Stimulated activated CD8-positive, alpha-beta memory T cell treated with anti-CD3 and anti-CD28 coated beads, Interleukin-7, amount 100 ng/mL, for 1 hour (primary cell): Measurements from ENCODE around the gene RASSF10.
"Not testable (repeated sequence)": the region's sequence is repeated elsewhere in the genome, so short reads cannot be mapped to it uniquely, and the experiment has no call there.

Source experiments
- DNase-seq, 2 donors: peaks; one replicate each; pipeline ENCODE4 v3.0.0-alpha.2; 2020; ENCODE audit warnings: low read depth in 2 of 2

RASSF10 gene

DNA sequence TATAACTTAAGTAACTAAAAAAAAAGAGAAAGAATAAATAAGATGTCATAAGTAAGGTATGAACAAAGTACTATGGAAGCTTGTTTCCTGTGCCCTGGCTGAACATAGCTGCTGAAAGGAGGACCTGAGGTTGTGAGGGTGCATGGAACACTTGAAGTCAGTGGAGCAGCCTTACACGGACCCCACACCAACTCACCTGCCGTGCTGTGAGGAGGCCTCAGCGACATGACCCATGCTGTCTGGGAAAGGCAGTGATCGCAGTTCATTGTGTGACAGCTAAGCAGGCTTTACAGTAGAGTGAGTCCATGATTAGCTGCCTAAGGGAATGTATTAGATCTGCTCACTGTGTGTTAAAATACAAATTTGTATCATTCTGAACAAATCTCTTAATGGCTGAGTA is 17.6 kb downstream of the RASSF10 start:
- DNase-seq = no peak

DNA sequence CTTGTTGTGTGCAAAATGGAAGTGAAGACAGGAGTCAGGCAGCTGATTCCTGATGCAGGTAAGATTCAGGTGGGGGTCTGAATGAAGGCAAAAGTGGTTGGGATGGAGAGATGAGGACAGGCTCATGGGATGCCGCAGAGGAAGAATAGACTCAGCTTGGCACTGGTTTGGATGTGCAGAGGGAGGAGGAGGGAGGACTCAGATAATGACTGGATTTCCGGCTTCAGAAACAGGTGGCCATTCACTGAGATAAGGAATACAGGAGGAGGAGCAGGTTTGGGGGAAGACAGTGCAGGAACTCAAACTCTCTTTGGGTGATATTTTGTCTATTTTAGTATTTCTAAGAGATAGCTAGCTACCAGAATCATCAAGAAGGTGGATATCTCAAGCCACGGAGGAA is 19.2 kb downstream of the RASSF10 start:
- no peak for DNase-seq

GRCh38 chr11:13029872-13030271 is 20.8 kb downstream of the RASSF10 start:
- DNase-seq = no peak

DNA sequence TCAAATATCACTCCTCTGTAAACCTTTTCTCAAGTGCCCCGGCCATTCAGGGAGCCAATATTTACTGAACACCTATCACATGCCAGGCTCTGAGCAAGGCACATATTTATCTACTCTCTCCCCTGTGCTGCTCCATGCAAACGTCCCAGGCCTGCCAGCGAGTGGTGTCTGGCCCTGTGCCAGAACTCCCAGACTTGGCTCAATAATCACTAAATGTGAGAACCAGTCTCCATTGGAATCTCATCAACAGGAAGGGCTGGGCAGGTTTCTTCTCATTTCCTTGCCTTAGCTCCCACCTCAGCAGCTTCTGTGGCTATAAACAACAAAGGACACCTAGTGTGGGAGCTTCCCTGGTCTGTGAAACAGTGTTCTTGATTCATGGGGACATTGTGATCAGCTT is 21.7 kb downstream of the RASSF10 start:
- no peak for DNase-seq

DNA sequence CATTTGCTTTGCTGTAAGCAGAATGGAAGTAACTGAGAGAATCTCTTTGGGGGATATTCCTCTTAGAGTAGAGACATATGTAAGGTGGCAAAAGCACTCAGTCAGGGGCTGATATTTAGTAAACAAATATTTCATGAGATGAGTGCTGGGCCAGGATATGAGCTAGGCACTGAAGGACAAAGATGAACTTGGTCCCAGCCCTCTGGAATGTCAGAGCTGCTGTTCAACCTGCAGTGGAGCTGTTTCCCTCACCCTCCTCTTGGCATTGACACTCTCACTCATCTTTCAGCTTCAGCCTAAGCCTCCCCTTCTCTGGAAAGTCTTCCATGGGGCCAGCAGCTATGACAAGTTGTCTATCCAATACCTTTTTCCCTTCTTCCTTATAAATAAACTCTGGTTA is 22.2 kb downstream of the RASSF10 start:
- no peak for DNase-seq

DNA sequence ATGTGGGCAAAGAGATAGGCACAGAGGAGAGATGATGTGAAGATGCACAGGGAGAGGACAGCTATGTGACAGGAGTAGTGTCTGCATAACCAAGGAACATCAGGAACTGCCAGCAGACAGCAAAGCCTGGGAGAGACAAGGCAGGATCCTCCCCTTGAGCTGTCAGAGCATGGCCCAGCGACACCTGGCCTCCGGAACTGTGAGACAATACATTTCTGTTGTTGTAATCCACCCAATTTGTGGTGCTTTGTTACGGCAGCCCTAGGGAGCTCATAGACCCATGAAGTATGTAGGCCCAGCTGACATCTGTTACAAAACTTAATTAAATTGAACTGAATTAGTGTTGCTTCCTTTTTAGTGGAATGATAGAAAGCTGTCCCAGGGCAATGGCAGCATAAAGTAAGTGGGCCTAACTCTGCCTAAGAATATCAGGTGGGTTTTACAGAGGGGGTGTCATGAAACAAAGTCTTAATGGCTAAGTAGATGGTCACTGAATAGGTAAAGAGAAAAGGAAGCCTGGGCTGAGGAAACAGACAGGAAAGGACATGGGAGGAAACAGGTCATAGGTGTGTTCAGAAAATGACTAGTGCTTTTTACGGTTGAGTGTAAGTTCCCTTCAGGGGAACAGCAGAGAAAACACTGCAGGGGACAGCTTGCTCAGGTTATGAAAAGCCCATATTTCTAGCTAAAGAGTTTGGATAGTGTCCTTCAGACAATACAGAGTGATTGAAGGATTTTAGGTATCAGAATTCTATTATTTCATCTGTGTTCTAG is 24.8 kb downstream of the RASSF10 start:
- no peak for DNase-seq

- no peak for DNase-seq
Observed at GRCh38 chr11:13035711-13036110, 26.6 kb downstream of the RASSF10 start.

DNA sequence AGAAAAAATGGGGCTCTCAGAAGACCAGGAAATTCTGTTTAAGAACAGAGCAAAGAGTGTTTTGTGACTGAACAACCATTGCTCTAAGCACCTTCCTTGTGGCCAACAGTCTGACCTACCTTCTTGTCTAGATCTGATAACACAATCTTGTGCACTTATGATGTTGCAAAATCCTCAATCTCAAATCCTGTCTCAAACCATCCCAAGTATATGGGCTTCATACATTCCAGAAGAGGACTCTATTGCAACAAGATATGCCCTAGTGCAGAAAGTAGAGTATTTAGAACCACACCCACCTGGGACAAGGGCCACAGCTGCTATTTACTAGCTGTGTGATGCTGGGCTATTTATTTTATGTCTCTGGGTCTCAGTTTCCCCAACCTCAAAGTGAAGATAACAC is 27.1 kb downstream of the RASSF10 start:
- no peak for DNase-seq

DNA sequence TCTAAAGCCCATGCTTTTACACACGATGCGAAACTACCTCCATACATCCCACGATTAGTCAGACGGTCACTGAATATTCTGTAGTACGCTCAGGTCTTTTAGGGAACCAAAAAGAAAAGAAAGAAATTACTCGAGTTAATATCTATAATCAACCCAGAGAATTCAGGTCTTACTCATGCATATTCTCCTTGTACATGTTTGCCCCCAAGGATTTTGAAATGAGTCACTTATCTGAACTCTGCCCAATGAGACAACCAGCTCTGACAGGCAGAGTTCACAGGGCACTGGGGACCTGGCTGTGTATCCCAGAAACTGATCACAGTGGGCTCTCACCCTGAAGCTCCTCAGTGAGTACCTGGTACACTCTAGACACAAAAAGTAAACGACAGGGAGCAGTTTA is 29.2 kb downstream of the RASSF10 start:
- DNase-seq = no peak

DNA sequence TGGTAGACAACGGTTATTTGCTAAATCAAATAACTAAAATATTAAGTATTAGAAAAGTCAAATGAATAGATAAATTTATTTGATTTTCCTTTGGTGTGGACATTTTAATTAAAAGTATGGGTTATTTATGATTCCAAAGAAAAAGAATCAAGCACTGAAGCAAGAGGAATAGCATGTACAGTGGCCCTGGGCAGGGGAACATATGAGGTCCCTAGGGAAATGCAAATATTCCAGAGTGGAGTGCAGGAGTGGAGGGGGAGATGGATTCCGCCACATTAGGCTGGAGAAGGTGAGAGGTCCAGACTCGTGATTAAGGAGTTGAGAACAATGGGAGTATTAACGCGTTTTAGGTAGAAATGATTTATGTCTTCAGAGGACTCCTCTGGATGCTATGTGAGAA is 30.0 kb downstream of the RASSF10 start:
- DNase-seq = no peak

GRCh38 chr11:13040969-13041561 is 31.9 kb downstream of the RASSF10 start:
- no peak for DNase-seq

- no peak for DNase-seq
Observed at GRCh38 chr11:13042873-13043342, 33.8 kb downstream of the RASSF10 start.

DNA sequence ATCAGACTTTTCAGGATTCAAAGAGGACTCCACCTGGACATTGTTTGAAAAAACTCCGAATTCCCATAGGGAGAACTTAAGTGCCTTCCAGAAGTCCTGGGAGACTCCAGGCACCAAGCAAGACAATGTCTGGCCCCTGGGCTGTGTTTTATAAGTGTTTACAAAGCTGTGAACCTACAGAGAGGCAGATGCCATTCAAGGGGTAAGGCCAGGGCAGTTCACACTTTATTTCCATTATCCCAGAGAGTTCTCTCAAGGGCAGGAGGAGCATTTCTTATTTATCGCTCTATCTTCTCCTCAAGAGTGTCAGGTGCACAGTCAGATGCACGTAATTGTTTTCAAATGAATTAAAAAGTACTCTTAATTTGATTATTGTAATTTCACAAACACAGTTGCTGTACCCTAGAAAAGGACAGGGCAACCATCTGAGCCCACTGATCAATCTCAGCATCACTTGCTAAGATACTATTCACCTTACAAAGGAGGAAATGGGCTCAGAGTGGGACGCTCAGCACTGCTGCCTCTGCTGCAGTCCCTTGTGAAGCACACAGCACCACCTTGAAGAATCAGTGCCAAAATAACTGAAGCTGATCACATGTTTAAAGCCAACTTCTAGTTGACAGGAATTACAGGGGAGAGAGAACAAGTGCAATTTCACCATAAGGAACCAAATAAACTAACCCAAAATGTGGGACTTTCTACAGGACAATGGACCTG is 35.0 kb downstream of the RASSF10 start:
- no peak for DNase-seq

- DNase-seq = not testable (repeated sequence)
Observed at GRCh38 chr11:13045089-13045488, 36.0 kb downstream of the RASSF10 start.

DNA sequence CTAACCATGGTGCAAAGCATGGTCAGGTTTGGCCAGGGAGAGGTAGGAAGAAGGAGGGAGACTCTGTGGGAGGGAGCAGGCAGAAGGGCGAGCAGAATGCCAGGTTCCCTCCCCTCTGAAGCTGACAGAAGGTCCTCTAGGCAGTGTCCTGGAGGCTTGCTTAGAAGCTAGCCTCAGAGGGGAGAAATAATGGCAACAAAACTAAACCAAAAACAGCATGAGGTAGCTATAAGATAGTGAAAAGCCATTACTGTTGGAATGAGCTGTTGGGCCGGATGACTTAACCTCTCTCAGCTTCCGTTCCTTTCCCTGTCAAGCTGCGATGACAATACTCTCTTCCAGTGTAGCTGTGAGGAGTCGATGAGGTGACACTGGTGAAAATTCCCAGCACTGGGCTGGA is 36.6 kb downstream of the RASSF10 start:
- no peak for DNase-seq

- DNase-seq = no peak
Observed at GRCh38 chr11:13046637-13047570, 37.8 kb downstream of the RASSF10 start.

- DNase-seq = no peak
Observed at GRCh38 chr11:13047884-13048283, 38.8 kb downstream of the RASSF10 start.

GRCh38 chr11:13051257-13051656 is 42.1 kb downstream of the RASSF10 start:
- DNase-seq = no peak

DNA sequence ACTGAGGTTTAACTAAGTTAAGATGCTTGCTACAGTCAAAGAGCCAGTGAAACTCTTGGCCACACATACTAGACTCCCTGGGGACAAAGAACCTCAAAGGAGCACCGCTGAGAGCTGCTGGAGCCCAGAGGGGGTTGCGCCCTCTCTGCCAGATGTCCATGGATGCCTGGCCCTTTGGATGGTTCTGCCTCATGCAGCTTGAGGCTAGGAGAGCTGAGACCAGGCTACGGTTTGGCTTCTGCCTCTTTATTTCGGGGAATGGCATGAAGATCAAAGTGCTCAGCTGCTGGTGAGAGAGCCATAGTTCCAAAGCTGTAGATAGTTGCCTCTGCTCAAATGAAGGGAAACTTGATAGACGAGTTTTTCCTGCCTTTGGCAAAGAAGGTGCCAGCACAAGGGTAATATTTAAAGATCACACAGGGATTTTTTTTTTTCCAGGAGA is 43.0 kb downstream of the RASSF10 start:
- DNase-seq = no peak

- DNase-seq = no peak
Observed at GRCh38 chr11:13053255-13053917, 44.3 kb downstream of the RASSF10 start.

DNA sequence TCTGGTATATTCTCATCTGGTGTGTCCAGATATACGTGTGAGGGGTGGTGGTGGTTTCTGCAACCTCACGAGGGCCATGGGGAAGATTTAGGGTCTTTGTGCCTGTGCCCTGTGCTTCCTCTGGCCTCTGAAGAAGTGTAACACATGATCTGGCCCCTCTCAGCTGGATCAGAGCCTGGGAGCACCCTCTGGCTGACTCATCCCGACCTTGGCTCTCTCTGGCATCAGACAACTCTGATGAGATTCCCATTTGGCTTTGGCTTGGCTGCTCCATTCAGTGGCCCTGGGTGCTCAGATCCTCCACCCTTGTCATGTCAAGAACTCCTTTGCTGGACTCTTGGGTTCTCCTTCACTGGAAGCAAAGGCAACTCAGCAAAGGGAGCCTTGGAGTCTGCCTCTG is 45.2 kb downstream of the RASSF10 start:
- DNase-seq = no peak
